Activated CD4-positive, CD25-positive, alpha-beta regulatory T cell treated with anti-CD3 and anti-CD28 coated beads, Interleukin-2, amount 50 U/mL, for 72 hours (primary cell): ENCODE measurements around the gene ATOH1.

ENCODE experiments used
- DNase-seq: peaks from one replicate; pipeline ENCODE4 v3.0.0; 2021

Gene ATOH1

GRCh38 chr4:93828332-93828994 lies at the start of gene ATOH1:
TSS of gene ATOH1 (plus strand) at chr4:93828753. CDS start at chr4:93828927, 174 bp downstream.
- no peak for DNase-seq

- DNase-seq, result no peak
Measured at GRCh38 chr4:93779228-93779627, 49.3 kb upstream of the ATOH1 start.

- DNase-seq, result no peak
Measured at GRCh38 chr4:93780080-93780479, 48.5 kb upstream of the ATOH1 start.

GRCh38 chr4:93781198-93781597 lies 47.4 kb upstream of the ATOH1 start:
- DNase-seq, result no peak

GRCh38 chr4:93786149-93786548 lies 42.4 kb upstream of the ATOH1 start:
- no peak for DNase-seq

- DNase-seq, result no peak
Measured at GRCh38 chr4:93788712-93789111, 39.8 kb upstream of the ATOH1 start.

- peak; percentile 28 for DNase-seq
Measured at GRCh38 chr4:93791570-93792195, 36.9 kb upstream of the ATOH1 start.

GRCh38 chr4:93802045-93802444 lies 26.5 kb upstream of the ATOH1 start:
- DNase-seq, result no peak

- no peak for DNase-seq
Measured at GRCh38 chr4:93809773-93810172, 18.8 kb upstream of the ATOH1 start.

- no peak for DNase-seq
Measured at GRCh38 chr4:93810340-93810992, 18.1 kb upstream of the ATOH1 start.

- no peak for DNase-seq
Measured at GRCh38 chr4:93813092-93813491, 15.5 kb upstream of the ATOH1 start.

GRCh38 chr4:93814141-93814540 lies 14.4 kb upstream of the ATOH1 start:
- DNase-seq, result no peak

GRCh38 chr4:93814722-93815121 lies 13.8 kb upstream of the ATOH1 start:
- no peak for DNase-seq

GRCh38 chr4:93825551-93826216 lies 2.9 kb upstream of the ATOH1 start:
- no peak for DNase-seq

GRCh38 chr4:93827272-93827947 lies 1.1 kb upstream of the ATOH1 start:
- DNase-seq, result no peak

GRCh38 chr4:93828995-93829819 lies 654 bp downstream of the ATOH1 start:
- no peak for DNase-seq

- no peak for DNase-seq
Measured at GRCh38 chr4:93829820-93830687, 1.5 kb downstream of the ATOH1 start.

GRCh38 chr4:93831716-93832496 lies 3.4 kb downstream of the ATOH1 start:
- DNase-seq, result no peak

GRCh38 chr4:93834249-93835066 lies 5.9 kb downstream of the ATOH1 start:
- no peak for DNase-seq
